Measurements from ENCODE around the gene ENTPD8. TPM values are rescaled to one million over a fixed set of nuclear protein-coding genes. Genes with fewer than 3 reads are reported as not detected.

ENTPD8 gene
- total RNA-seq, 1 donor, result under 0.01 TPM

DNA sequence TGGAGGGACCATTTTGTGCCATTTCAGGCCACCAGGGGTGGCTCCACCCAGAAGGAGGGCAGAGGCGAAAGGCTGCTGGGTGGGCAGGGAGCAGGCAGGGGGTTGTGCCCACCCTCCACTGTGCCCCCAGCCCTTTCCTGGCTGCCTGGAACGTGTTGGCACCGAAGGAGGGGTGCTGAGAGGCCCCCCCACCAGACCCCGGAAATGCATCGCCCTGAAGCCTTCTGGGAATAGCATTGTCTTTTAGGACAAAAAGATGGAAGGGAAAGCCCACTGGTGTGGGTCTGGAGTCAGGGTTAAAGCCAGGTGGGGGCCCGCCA is 12.9 kb downstream of the ENTPD8 start:
- no peak overlapping the region for H3K4me3 ChIP-seq (ENCODE audit: low read depth, low read length)
- no peak for DNase-seq (ENCODE audit: low read depth)
- TF ChIP-seq, protein P1, sequence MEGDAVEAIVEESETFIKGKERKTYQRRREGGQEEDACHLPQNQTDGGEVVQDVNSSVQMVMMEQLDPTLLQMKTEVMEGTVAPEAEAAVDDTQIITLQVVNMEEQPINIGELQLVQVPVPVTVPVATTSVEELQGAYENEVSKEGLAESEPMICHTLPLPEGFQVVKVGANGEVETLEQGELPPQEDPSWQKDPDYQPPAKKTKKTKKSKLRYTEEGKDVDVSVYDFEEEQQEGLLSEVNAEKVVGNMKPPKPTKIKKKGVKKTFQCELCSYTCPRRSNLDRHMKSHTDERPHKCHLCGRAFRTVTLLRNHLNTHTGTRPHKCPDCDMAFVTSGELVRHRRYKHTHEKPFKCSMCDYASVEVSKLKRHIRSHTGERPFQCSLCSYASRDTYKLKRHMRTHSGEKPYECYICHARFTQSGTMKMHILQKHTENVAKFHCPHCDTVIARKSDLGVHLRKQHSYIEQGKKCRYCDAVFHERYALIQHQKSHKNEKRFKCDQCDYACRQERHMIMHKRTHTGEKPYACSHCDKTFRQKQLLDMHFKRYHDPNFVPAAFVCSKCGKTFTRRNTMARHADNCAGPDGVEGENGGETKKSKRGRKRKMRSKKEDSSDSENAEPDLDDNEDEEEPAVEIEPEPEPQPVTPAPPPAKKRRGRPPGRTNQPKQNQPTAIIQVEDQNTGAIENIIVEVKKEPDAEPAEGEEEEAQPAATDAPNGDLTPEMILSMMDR (IDR thresholded peaks at IDR 0.05; ENCODE audit: insufficient read depth, low read depth, low read length), result no peak

DNA sequence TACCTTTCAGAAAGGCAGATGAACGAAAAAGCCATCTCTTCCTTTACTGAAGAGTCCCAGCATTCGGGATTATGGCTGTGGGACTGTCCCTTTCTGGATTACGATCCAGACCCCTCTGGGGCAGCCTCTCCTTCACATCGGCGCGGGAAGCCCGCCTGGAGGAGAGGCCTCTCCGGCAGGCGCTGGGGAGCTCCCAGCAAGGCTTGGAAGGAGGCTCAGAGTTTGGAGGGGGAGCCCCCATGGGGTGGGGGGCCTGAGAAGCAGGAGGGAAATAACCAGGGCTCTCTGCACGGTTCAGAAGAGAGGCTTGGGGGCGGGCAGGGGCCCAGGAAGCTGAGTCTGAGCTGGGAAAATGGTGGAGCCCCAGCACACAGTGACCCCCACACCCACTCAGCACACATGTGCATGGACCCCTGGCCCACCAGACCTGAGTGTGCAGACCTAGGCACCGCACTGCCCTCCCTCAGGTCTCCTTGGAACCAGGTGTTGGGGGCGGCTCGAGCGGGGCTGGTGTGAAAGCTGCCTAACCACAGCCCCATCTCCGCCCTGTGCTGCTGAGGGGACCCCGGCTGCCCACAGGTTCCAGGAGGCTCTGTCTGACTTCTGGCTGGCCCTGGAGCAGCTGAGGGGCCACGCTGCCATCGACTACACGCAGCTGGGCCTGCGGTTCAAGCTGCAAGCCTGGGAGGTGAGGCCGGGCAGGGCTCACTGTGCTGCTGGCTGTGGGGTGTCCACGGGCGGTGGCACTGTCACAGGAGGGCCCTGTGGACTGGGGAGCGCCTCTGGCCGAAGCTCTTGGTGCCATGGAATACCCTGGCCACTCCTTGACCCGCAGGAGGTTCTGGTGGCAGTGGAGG is 13.5 kb downstream of the ENTPD8 start:
- DNase-seq (ENCODE audit: low read depth), result no peak
- TF ChIP-seq, protein P1 (IDR thresholded peaks at IDR 0.05; ENCODE audit: insufficient read depth, low read depth, low read length), result no peak
- no peak overlapping the region for H3K4me3 ChIP-seq (ENCODE audit: low read depth, low read length)

DNA sequence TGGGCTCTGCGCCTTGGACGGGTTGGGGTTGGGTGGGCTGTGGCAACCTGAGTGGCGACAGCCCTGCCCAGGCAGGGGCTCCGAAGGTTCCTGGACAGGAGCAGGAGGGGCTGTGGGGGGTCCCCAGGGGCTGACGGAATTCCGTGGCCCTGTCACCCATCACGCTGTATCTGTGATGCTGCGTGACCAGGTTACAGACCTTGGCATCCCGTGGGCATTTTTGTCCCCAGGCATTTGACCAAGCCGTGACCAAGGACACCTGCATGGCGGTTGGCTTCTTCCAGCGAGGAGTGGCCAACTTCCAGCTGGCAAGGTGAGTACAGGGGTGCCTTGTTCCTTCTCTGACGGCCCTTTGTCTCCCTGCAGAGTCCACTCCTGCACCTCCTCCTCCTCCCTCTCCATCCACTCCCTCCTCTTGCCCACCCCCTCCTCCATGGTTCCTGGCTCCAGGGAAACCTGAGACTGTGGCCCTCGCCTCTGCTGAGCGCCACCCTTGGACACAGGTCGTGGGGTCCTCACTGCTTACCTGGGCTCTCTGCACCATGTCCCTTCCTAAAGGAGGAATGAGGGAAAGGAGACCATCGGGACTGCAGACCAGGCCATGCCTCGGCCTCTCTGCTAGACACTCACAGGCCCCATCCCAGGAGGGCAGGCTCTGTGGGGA is 15.0 kb downstream of the ENTPD8 start:
- TF ChIP-seq, protein P1 (IDR thresholded peaks at IDR 0.05; ENCODE audit: insufficient read depth, low read depth, low read length), result no peak
- no peak for DNase-seq (ENCODE audit: low read depth)
- no peak overlapping the region for H3K4me3 ChIP-seq (ENCODE audit: low read depth, low read length)

DNA sequence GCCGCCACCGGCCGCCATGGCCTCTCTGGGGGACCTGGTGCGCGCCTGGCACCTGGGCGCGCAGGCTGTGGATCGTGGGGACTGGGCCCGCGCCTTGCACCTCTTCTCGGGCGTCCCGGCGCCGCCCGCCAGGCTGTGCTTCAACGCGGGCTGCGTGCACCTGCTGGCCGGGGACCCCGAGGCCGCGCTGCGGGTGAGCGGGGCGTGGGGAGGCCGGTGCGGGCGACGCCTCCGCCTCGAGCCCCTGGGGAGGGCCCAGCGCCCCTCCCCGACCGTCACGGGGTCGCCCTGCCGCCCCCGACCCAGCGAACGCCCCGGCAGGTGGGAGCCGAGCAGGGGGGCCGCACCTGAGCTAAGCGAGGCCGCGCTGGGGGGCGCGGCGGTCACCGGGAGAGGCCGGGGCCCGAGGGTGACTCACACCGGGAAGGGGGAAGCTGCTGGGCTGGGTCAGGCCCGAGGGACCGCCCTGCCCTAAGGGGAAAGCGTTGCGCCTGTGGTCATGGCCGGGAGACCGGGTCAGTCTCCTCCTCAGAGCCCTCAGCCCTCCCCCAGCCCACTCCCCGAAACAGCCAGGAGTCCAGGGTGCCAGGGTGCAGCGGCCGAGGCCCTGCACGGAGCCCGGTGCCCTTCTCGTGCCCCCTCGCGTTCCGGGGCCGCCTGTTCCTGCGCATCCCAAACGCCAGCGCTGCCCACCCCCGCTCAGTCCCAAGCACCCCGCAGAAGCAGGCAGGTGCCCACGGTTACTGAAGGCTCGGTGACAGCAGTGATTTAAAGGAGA is 17.5 kb downstream of the ENTPD8 start:
- TF ChIP-seq, protein P1 (IDR thresholded peaks at IDR 0.05; ENCODE audit: insufficient read depth, low read depth, low read length), result no peak
- H3K4me3 ChIP-seq (ENCODE audit: low read depth, low read length), result peak overlapping the region; percentile 47
- no peak for DNase-seq (ENCODE audit: low read depth)

DNA sequence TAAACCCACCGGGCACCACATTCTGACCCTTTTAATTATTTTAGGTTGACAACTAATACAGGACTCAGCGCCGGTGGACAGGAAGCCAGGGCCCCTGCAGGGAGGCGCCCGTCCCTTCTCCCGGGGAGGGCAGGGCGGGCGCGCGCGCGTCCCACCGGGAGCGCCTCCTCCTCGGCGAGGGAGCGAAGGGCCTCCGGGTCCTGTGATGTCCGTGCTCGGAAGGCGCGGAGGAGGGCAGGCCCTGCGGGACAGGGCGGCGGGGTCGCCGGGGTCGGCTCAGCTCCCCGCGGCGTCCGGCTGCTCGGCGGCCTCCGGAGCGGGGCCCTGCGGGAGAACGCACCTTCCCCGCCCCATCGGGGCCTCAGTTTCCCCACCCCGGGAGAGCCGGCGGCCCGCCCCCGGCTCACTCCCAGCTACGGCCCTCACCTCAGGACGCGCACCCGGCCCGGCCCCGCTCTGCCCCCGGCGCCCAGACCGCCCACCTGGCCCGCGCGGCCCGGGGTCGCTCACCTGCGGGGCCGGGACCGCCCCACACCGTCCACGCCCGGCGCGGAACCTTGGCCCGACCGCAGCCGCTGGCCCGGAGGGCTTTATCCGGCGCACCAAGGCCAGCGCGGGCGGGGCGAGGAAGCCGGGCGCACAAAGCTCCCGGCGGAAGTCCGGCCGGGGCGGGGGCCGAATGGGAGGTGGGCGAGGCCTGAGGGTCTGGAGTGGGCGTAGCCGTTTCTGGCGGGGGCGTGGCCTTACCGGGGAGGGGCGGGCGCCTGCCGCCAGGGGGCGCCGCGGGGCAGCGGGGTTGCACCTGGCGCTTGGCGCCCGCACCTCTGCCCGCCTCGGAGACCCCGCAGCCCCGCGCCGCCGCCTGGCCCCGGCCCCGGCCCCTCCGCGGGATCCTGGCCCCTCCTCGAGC is 18.3 kb downstream of the ENTPD8 start, which contains the start of the genes EXD3 and NOXA1:
EXD3 (minus strand) TSS at position 559 of the 910 bp plus-strand sequence. CDS start 27,805 bp downstream, outside the sequence.
NOXA1 (plus strand) TSS at position 790 of the 910 bp plus-strand sequence. CDS start 137 bp downstream, outside the sequence.
- TF ChIP-seq, protein P1 (IDR thresholded peaks at IDR 0.05; ENCODE audit: insufficient read depth, low read depth, low read length), result peak; percentile 54
- DNase-seq (ENCODE audit: low read depth), result peak; percentile 93
- peak within 1 kb of the TSS; percentile 80 for H3K4me3 ChIP-seq (ENCODE audit: low read depth, low read length)

Data from fibroblast of villous mesenchyme (primary cell).